ENCODE data around the gene ULK4. TPM values are rescaled to one million over a fixed set of nuclear protein-coding genes. Genes with fewer than 3 reads are reported as not detected.

The ULK4 gene
- polyA plus RNA-seq, 10 donors = 1.2 to 3.7 (median 2.1) TPM

DNA sequence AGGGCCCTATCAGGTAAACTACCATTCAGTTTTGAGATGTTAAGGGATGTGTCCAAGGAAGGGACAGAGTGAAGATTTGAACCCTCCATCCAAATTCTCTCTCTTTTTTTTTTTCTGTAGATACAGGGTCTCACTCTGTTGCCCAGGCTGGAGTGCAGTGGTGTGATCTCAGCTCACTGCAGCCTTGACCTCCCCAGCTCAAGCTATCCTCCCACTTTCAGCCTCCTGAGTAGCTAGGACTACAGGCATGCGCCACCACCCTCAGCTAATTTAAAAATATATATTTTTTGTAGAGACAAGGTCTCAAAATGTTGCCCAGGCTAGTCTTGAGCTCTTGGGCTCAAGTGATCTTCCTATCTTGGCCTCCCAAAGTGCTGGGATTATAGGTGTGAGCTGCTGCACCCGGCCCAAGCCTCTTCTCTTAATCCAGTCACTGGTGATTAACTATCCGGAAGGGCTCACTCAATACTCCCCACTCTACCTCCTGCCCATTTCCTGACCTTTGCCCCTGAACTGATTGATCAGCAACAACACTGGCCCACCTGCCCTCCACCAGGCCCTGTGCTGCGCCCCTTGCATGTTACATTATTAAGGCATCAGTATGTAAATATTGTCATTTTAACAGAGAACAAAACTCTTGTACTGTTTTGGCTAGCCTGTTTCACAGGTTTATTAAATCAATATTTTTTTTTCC, 597.9 kb downstream of the ULK4 start:
- DNase-seq = no peak

DNA sequence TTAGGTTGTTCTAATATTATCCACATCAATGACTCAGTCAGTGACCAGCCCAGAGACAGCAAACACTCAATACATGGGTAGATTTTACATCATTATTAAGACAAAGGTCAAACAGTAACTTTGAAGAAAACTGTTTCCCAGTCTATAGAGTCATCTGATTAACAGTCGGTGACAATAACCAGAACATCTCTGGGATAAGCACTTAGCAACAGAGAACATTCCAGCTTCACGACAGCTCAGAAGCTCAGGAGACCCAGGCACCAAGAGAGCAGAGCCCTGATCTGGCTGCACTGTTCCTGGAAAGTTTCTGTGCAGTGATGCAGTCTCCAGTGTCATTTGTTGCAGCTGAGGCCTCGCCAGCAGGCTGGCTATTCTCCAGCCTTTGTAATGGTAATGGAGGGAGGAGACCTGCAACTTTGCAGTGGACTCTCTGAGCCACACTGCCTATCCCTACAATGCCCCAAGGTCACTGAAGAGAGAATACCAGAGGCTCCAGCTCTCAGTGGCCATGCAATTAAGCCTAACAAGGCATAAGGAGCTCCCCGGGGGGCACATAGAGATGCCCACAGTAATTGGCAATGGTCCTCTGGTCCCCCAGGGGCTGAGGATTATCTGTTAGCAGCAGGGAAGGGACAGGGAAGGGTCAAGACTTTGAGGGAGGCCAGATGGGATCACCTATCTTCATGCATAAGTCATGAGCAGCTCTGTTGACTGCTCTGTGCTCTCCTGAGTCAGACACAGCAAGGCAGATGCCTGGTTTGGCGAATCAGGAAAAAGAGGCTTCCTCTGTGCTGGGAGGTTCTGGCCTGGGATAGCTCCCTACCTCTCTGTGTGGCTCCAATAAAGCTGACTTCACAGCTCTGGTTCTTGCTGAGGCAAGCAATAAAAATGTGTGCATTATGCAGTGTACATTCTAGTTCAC, 599.0 kb downstream of the ULK4 start:
- DNase-seq = peak in 1 of 3 donors; percentile 6

DNA sequence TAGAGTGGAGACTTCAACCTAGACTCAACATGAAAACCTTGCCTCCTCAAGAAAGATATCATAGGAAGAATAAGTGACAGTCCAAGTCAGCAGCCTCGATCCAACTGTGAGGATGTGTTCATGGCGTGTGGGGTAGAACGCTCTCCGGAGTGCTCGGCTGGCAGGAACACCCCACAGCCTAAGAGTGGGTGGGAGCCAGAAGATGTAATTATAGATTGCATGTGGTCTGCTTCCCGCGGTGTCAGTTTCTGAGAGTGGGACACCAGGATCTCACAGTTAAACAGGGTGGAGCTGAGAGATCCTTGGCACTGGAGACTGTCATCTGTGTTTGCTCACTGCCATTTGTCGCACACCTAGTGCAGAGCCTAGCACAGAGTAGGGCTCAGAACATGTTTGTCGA, 604.6 kb downstream of the ULK4 start:
- DNase-seq = no peak

DNA sequence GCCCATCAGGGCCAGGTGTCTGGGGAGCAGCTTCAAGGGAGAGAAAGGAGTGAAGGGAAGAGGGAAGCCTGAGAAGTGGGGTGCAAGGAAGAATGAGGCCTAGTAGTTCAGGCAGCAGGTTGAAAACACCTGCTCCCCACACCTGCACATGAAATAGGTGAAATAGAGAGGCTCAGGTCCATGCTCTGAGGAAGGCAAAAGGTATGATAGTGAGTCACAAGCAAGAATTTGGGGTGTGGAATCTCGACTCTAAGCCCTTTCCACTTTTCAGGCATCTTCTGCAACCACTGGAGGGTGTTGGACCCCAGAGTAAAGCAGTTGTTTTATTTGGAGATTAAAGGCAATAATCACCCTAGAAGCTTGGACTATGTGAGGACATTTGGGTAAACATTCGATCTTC, 605.1 kb downstream of the ULK4 start:
- DNase-seq = no peak

DNA sequence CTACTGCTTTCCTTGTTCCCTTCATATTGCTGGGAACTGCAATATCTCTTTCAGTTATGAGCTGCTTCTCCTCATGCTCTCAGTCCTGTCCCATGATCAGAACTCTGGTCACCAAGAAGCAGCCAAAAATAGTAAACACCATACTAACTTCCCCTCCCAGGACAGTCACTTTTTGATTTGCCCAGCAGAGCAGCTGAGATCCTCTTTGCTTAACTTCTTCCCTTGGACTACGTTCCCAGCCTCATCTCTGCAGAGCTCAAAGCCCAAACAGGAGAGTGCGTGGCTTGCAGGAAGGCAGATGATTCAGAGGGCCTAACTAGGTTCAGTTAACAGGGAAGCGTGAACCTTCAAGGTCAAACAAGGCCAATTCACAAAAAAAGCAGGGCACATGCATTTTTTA, 609.4 kb downstream of the ULK4 start:
- DNase-seq = no peak

DNA sequence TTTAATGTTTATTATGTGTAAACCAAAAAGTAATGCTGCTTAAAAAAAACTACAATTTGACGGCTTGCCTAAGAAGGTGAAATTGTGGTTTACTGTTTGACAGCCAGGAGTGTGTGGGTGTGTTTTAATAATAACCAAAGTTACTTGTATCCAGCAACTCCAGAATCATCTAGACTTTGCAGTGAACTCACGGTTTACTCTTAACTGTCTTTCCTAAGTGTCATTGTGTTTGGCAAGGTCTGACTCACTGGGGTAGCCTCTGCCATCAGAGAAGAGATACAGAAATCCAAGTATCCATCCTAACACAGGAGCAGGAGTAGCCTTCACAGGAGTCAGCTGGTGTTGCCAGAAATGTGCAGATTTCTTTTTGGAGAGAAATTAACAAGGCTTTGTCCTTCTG, 611.5 kb downstream of the ULK4 start:
- no peak for DNase-seq

DNA sequence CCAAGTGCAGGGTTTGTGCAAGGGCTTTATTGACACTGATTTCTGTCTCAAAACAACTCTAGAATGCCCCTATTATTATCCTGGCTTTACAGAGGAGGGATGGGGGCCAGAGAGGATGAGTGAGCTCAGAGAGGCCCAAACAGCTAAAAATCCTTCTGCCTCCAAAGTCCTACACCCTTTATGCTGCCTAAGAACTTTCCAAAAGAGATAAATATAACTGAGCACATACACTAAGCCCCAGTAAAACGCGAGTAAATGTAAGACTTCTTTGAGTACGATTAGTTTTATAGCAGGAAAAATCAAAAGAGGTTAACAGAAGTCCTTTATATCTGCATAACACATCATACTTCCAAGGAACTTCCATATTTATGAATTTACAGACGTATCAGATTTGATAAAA, 613.5 kb downstream of the ULK4 start:
- DNase-seq = no peak

DNA sequence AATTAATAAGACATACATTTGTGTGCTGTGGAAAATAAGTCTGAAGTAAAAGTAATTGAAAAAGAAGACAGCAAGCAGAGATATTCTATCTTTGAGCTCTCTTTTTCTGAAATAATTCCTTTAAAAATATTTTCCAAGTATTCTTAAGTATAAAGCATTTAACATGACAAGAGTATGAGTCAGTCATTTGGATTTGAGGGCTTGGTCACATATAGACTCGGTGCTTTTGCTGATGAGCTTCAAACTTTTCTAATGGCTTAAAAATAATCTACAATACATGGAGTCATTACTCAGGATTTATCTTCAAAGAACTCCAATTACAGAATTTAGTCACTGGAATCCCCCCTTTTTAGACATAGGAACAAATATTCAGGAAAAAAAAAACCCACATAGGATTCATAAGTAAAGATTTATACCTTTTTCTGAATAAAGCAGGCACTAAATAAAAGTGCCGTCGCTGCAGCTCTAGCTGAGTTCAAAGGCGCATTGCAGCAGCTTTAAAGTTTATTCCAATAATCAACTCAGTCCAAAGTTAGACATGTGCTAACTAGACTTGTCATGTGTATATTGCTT, 615.1 kb downstream of the ULK4 start:
- no peak for DNase-seq

DNA sequence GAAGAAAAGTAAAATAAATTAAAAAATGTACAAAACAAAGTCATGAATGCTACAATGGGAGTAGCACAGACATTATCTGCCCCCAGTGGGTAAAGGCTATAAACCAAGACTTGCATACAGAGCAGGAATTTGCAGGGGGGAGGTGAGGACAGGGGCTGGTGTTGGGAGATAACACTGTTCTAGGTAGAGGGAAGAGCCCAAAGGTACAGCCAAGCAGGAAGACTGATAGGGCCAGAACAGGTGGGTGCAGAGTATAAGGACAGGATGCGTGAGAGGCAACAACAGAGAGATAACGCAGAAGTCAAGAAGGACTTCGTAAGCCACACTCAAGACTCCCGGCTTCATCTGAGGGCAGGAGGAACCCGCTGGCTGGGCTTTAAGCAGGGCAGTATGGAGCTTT, 616.1 kb downstream of the ULK4 start:
- DNase-seq = no peak

DNA sequence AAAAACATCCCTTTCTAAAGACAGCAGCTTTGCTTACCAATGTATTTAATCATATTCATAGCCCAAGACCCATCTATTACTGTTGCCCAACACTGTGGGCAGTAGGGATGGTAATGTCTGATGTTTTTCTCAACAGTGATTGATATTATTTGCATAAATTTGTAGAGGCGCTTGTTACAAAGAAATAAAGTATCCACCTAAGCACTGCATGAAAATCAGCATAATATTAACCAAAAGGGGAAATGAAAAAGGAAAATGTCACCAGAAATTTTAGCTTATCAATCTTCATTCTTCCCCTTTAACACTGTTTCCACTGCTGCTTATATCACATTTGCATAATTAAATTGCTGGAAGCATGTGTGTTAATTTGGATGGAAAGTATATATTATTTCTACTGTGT, 622.1 kb downstream of the ULK4 start:
- DNase-seq = no peak

DNA sequence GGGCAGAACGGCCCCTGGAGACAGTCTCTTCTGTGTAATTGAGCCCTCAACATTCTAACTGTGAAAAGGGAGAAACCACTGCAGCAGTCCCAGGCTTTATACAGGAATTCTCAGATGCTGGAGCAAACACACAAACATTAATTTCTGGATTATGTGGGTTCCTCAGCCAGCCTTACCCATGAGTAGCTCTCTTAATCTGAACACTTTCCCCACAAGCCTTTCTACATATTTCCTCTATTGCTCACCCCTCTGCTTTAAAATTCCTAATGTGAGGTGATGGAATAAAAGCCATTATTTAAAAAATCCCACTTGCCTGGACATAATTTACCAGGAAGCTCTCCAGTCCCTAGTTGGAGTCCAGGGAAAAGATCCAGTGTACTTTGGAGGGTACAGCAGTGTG, 623.6 kb downstream of the ULK4 start:
- DNase-seq = no peak

DNA sequence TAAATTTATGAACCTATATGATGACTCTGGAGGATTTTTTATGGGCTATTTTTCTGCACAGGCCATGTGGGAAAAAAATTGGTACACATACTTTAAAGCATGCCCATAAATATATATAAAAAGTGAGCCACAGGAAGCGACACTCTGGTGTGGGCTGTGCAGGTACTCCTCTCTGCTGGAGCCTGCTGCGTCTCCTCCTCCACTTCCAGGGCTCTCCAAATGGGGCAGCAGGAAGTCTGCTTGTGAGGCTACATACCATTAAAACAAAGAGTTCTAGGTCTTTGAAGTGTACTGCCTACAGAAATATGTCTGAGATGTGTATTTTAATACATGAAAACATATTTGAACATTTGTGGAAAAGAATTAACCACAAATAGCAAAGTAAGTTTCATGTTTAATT, 627.5 kb downstream of the ULK4 start:
- DNase-seq = no peak

DNA sequence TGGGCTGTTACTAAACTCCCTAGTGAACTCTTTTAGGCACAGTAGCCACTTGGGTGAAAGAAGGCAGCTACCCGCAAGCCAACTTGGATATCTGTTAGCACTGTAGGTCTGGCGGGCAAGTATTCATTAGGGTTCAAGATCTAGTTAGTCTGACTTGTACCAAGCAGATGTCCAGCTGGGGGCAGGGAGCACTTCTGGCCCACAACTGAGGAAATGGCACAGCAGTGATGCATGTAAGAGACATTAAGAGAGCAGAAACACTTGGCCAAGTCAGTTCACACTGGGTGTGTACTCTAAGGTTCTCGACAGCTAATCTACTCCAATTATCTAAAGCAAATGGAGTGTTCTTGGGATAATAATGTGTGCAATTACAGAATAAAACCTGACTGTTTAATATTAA, 630.9 kb downstream of the ULK4 start:
- no peak for DNase-seq

DNA sequence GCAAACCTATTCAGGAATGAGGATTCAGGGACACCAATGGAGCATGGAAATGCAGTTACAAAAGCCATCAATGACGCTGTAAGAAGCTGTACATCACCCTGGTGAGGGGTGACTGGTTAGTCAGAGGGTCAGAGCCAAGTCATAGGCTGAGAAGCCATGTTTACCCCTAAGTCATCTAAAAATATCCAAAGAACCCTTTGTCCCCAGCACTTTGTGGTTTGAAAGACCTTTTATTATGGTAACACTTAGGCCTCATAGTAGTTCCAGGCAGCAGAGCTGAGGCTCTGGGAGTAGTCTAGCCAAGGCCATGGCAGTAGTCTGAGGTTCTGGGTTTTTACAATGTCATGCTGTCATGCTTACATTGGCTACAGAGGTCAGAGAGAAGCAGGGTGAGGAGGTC, 631.4 kb downstream of the ULK4 start:
- no peak for DNase-seq

DNA sequence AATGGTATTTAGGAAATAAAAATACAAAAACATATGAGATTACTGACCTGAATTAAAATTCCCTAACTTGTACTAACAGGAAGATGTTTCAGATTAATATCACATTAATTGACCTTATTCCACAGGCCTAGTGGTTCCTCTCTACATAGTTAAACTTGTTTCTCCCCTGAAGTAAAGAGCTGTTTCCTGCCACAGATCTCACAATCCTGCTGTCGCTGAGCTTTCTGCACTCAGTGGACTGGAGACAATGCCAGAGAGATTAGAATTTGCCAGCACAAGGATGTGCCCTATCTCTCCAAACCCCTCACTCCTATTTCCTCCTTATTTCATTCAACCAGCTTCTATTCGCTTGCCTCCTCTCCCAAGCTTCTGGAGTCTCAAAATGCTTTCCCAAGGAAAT, 632.0 kb downstream of the ULK4 start:
- DNase-seq = no peak

DNA sequence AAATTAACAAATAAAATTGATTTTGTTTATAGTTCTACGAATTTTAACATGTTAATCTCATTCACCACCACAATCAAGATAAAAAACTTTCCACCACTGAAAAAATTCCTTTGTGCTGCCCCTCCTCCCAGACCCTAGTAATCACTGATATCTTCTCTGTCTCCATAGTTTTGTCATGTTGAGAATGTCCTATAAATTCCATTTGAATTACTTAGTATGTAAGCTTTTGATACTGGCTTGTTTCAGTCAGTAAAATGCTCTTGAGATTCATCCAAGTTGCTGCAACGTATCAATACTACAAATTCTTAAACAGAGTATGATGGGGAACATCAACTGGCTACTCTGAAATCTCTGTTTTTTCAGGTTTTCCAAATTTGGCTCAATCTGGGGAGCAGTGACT, 633.0 kb downstream of the ULK4 start:
- DNase-seq = peak in 1 of 3 donors; percentile 25

DNA sequence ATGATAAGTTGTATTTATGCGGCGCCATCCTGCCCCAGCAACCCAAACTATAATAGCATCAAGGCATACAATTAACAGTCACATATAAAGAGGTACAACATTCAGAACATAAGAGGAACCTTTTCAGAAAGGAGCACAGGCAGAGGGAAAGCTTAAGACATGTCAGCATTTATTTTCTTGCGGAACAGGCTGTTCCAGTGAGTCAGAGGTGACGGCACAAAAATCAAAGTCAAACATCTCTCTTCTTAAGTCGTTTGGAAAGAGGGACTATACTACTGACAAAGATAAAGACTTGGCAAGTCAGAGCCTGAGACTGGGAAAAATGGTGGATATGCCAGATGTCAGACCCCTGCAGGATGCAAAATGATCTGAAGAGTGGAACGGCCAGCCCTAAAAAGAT, 634.2 kb downstream of the ULK4 start:
- no peak for DNase-seq

DNA sequence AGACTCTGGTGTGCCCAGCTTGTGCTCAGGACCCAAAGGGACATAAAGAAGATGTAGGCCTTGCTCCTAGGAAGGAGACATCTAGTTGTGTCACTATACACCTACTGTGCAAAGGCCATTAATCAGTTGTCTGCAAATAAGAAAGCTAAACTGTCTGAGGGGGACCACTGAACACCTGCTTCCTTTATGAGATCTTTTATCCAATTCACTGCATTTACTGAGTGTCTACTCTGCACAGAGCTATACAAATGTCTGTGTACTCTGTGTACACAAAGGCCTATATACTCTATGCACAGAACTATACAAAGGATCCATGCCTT, 637.8 kb downstream of the ULK4 start:
- DNase-seq = no peak

DNA sequence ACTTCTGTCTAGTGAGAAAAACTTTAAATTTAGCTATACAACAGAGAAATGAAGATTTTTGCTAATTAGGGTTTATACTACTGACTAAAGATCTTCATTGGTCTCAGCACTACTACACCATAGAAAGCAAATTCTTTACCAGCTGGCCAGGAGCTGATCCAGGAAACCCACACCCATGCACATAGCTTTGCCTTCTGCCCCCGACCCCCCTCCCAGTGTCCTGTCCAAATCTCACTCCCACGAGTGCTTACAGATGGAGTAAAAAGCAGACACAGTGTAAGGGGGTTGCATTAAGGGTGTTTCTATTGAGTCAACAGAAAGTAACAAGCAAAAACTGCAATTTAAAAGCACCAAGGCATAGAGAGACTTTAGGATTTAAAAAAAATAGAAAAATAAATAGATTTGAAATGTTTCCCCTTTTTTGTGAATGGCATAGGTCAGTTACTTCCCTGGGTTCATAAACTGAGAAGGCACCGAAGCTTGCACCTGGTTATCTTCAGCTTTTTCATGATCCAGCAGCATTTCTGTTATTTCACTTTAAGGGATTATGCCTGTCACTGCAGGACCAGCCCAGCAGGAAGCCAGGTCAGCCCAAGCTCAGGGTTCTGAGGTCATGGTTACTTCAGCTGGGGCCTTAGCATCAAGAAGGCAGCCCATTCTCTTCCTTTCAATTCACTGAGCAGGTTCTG, 638.3 kb downstream of the ULK4 start:
- DNase-seq = peak in 1 of 3 donors; percentile 15

DNA sequence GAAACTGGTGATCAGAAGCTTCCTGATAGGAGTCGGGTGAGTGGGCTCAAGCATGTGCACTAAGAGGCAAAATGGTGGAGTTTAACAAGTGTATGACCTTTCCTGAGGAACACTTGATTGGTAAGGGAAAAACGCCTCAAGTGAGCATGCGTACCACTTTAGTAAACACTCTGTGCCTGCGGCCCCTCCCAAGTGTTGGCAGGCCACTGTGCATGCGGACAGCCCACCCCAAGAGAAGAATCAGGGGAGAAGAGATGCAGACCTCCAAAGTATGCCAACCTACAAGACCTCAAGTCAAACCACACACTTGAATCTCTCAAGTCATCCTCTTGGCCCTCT, 640.3 kb downstream of the ULK4 start:
- DNase-seq = no peak

DNA sequence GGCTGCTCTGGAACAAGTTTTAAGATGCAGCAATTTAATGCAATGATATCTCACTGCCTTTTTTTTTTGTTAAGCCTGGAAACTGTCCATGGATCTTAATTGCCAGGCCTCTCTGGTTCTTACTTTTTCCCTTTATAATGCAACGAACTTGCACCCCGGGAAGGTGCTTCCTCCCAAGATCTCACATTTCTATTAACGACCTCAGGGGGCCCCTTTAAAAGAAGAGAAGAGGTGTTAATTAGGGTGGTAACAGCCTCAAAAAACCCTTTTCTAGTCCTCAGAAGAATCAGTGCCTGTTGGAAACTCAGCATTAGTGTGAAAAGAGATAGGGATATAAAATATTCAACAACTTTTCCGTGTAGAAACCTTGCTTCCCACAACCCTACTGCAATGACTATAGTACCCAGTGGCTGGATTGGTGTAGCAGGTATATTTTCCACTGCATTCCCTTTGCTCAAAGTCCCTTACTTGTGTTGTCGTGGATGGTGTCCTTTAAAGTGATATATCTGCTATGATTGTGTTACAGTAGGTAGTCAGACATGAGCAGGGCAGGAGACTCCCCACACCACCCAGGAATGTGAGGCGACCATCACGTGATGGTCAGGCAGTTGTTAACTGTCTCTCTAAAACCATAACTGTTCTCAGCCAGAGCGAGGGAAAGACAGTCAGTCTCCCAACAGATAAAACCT, 640.8 kb downstream of the ULK4 start:
- DNase-seq = no peak

DNA sequence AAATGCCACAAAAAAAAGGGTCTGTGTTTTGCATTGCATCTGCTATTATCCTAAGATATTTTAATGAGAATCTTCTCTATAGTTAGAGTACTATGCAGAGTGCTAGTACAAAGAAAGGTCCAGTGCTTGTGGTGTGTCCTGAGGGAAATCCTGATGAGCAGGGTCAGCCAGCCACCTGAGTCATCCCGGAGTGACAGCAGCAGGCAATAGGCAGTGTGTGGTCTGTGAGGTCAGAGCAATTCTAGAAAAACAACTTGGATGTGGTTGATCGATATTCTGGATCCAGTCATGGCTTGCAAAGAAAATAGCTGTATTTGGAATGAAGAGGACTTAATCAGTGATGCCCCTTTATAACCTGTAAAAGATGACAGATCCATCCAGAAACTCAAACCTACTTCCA, 643.4 kb downstream of the ULK4 start:
- no peak for DNase-seq
